A673 (cell line): ENCODE data around the gene TMEM132C.

ENCODE experiments used
- EZH2 ChIP-seq: fragments of 200-600 bp; sonication (generic); IDR thresholded peaks from 2 replicates; pipeline ENCODE4 v1.6.1; 2017; ENCODE audit warnings: borderline replicate concordance, low read depth, mild to moderate bottlenecking, mixed read lengths, antibody characterized with exemption, low read length; ENCODE audit not compliant: poor library complexity, severe bottlenecking
- TF ChIP-seq, protein P1 (sequence below): fragments of 300-800, 200-600 bp; sonication (generic); conservative IDR thresholded peaks from 2 replicates; pipeline ENCODE4 v1.5.1; 2017; ENCODE audit warnings: low read depth, mild to moderate bottlenecking, antibody characterized with exemption, low read length, moderate library complexity, mixed read lengths

GRCh38 chr12:128619263-128619662, 352.3 kb downstream of the TMEM132C start:
- TF ChIP-seq, protein P1, sequence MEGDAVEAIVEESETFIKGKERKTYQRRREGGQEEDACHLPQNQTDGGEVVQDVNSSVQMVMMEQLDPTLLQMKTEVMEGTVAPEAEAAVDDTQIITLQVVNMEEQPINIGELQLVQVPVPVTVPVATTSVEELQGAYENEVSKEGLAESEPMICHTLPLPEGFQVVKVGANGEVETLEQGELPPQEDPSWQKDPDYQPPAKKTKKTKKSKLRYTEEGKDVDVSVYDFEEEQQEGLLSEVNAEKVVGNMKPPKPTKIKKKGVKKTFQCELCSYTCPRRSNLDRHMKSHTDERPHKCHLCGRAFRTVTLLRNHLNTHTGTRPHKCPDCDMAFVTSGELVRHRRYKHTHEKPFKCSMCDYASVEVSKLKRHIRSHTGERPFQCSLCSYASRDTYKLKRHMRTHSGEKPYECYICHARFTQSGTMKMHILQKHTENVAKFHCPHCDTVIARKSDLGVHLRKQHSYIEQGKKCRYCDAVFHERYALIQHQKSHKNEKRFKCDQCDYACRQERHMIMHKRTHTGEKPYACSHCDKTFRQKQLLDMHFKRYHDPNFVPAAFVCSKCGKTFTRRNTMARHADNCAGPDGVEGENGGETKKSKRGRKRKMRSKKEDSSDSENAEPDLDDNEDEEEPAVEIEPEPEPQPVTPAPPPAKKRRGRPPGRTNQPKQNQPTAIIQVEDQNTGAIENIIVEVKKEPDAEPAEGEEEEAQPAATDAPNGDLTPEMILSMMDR, result no peak
- no peak for TF ChIP-seq EZH2
